Ishikawa (cell line): ENCODE results near the gene LONP2.

Source experiments
- CEBPB ChIP-seq: IDR thresholded peaks from 2 replicates; pipeline ENCODE4 v1.6.1; 2012
- CREB1 ChIP-seq: IDR thresholded peaks from 2 replicates; pipeline ENCODE4 v1.6.1; 2012; ENCODE audit warnings: low read depth
- EGR1 ChIP-seq: IDR thresholded peaks from 2 replicates; pipeline ENCODE4 v1.6.1; 2012
- EP300 ChIP-seq: IDR thresholded peaks from 2 replicates; pipeline ENCODE4 v1.6.1; 2012; ENCODE audit warnings: borderline replicate concordance
- FOXM1 ChIP-seq: IDR thresholded peaks from 2 replicates; pipeline ENCODE4 v1.6.1; 2012; ENCODE audit warnings: low read depth, borderline replicate concordance
- NFIC ChIP-seq: IDR thresholded peaks from 2 replicates; pipeline ENCODE4 v1.6.1; 2012
- RAD21 ChIP-seq: IDR thresholded peaks from 2 replicates; pipeline ENCODE4 v1.6.1; 2012; ENCODE audit warnings: low read depth
- TAF1 ChIP-seq: IDR thresholded peaks from 2 replicates; pipeline ENCODE4 v1.6.1; 2012; ENCODE audit warnings: low read depth, mild to moderate bottlenecking
- TCF12 ChIP-seq: IDR thresholded peaks from 2 replicates; pipeline ENCODE4 v1.6.1; 2012; ENCODE audit warnings: low read depth
- TEAD4 ChIP-seq: IDR thresholded peaks from 2 replicates; pipeline ENCODE4 v1.6.1; 2012
- YY1 ChIP-seq: IDR thresholded peaks from 2 replicates; pipeline ENCODE4 v1.6.1; 2012; ENCODE audit warnings: low read depth
- ZBTB7A ChIP-seq: IDR thresholded peaks from 2 replicates; pipeline ENCODE4 v1.6.1; 2012; ENCODE audit warnings: low read depth
- TF ChIP-seq, protein P1 (sequence below): IDR thresholded peaks from 2 replicates; pipeline ENCODE4 v1.6.1; 2012
- TF ChIP-seq, protein P2 (sequence below): IDR thresholded peaks from 2 replicates; pipeline ENCODE4 v1.6.1; 2012
- TF ChIP-seq, protein P3 (sequence below): IDR thresholded peaks from 2 replicates; pipeline ENCODE4 v1.6.1; 2012; ENCODE audit warnings: low read depth, mild to moderate bottlenecking

LONP2 gene

DNA sequence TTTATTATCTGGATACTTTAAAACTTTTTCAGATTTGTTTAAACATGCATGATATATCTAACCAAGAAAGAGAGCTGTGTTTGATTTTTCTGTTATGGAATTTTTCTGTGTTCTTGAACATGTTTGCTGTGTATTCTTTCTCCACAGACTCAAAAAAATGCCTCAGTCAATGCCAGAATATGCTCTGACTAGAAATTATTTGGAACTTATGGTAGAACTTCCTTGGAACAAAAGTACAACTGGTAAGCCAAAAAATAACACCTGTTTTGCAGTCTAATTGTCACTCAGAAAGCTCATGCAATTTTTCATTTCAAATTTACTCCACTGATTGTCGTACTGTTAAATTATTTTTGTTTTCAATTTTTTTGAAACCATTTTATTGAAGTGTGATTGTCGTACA, 18.5 kb downstream of the LONP2 start:
- TF ChIP-seq TEAD4 (no peak), ZBTB7A (no peak), CREB1 (no peak)

DNA sequence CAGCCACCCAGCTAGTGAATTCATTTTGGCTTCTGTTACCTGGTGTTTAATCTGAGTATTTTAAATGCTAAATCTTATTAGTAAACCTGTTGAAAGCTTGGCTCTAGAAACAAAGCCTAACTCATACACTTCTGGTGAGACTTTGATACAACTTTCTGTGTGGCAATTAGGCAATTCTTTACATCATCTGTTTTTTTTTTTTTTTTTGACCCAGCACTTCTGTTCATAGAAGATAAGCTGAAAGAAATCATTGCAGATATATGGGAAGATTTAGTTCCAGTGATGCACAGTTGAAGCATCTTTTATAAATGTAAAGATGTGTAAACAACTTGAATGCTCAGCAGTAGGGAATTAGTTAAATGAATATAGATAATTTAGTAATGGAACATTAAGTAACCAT, 24.9 kb downstream of the LONP2 start:
- TF ChIP-seq NFIC (no peak), CEBPB (no peak), CREB1 (no peak), TCF12 (no peak), ZBTB7A (no peak)

DNA sequence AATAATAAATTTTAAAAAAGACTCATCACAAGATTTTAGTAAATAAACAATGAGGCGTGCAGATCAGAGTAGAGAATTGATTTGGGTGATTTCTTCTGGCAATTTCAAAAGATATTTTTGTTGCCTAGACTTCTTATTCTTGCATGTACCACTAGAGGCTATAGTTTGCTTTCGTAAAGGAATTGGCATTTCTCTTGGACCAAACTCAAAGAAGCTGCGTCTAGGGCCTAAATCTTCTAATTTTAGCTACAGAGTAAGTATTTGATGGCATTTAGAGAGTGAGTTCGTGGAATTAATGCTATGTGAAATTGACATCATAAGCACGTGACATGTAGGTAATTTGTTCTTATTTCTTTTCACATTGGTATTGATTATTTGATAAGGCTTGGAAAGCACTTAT, 27.6 kb downstream of the LONP2 start:
- no peak for TF ChIP-seq RAD21
- TF ChIP-seq, protein P1, sequence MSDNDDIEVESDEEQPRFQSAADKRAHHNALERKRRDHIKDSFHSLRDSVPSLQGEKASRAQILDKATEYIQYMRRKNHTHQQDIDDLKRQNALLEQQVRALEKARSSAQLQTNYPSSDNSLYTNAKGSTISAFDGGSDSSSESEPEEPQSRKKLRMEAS: no peak
- no peak for TF ChIP-seq NFIC

DNA sequence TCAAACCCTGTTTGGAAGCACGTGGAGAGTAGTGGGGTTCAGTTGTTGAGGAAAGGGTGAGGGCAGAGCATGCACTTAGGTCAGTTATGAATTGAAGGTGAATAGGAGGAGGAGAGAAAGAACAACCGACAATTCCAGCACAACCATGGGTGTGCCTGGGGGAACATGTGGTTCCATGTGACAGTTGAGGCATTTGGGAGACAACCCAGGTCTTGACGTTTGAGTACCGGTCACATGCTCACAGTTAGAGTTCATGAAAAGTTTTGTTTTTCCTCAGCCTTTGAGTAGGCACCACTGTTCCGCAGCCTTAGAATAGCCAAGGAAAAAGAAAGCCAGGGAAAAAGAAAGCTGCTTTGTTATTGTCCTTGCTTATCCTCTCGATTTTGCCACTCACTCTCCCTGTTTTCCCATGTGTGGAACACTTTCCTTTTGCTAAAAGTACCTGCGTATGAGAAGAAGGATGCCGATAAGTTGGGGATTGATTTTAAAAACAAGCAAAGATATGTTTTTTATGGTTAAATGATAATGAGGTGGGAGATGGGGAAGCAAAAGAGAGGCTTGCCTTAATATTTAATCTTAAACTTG, 28.8 kb downstream of the LONP2 start:
- no peak for TF ChIP-seq CEBPB
- no peak for TF ChIP-seq FOXM1
- no peak for TF ChIP-seq TAF1
- TF ChIP-seq YY1: no peak
- TF ChIP-seq RAD21: no peak
- no peak for TF ChIP-seq CREB1

DNA sequence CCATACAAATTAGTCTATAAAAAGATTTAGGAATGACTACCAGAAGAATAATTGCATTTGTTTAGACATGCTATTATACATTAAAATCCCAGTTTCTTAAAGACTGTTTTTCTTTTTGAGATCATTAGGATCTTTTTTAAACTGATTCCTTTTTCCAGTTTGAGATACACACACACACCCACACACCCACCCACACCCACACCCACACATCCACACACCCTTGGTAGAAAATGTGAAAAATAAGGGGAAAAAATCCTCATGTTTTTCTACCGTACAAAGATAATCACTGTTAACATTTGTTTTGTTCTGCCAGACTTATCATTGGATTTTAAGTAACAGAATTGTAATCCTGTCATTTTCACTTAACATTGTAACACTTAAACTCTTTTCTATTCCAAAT, 30.4 kb downstream of the LONP2 start:
- TF ChIP-seq ZBTB7A (no peak), CREB1 (no peak), TEAD4 (no peak), YY1 (no peak), EGR1 (no peak), CEBPB (no peak), EP300 (no peak), RAD21 (no peak), NFIC (no peak), TAF1 (no peak), FOXM1 (no peak)
- TF ChIP-seq, protein P2, sequence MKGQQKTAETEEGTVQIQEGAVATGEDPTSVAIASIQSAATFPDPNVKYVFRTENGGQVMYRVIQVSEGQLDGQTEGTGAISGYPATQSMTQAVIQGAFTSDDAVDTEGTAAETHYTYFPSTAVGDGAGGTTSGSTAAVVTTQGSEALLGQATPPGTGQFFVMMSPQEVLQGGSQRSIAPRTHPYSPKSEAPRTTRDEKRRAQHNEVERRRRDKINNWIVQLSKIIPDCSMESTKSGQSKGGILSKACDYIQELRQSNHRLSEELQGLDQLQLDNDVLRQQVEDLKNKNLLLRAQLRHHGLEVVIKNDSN: no peak
- TF ChIP-seq, protein P1: no peak
- TF ChIP-seq, protein P3, sequence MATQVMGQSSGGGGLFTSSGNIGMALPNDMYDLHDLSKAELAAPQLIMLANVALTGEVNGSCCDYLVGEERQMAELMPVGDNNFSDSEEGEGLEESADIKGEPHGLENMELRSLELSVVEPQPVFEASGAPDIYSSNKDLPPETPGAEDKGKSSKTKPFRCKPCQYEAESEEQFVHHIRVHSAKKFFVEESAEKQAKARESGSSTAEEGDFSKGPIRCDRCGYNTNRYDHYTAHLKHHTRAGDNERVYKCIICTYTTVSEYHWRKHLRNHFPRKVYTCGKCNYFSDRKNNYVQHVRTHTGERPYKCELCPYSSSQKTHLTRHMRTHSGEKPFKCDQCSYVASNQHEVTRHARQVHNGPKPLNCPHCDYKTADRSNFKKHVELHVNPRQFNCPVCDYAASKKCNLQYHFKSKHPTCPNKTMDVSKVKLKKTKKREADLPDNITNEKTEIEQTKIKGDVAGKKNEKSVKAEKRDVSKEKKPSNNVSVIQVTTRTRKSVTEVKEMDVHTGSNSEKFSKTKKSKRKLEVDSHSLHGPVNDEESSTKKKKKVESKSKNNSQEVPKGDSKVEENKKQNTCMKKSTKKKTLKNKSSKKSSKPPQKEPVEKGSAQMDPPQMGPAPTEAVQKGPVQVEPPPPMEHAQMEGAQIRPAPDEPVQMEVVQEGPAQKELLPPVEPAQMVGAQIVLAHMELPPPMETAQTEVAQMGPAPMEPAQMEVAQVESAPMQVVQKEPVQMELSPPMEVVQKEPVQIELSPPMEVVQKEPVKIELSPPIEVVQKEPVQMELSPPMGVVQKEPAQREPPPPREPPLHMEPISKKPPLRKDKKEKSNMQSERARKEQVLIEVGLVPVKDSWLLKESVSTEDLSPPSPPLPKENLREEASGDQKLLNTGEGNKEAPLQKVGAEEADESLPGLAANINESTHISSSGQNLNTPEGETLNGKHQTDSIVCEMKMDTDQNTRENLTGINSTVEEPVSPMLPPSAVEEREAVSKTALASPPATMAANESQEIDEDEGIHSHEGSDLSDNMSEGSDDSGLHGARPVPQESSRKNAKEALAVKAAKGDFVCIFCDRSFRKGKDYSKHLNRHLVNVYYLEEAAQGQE: no peak

DNA sequence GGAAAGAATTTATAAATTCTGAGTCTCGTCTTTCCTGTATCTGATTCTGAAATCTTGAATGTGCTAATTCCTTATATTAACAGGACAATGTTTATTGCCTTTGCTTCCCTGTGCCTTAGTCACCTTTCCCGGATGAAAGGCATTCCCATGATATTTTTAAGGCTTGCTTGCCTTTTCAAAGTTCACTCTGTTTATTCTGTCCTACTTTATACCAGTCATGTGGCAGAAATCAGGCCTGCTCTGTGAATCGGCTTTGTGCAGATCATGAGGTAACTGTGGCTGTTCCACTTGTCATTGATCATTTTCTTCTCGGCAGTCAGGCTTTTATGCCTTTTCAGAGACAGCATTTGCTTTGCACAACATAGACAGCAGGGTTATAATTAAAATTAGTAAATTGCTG, 32.0 kb downstream of the LONP2 start:
- TF ChIP-seq CREB1 (no peak), TAF1 (no peak), TCF12 (no peak), CEBPB (no peak), YY1 (no peak), FOXM1 (no peak), RAD21 (no peak), ZBTB7A (no peak), NFIC (no peak), EP300 (no peak), EGR1 (no peak), TEAD4 (no peak)
- TF ChIP-seq, protein P2: no peak
- TF ChIP-seq, protein P1: no peak
- TF ChIP-seq, protein P3: no peak
